Gastroesophageal sphincter (tissue), 4 donors: Measurements from ENCODE around the gene ABCC1. TPM values are rescaled to one million over a fixed set of nuclear protein-coding genes. Genes with fewer than 3 reads are reported as not detected.

Source experiments
- ATAC-seq: fragments of 150-250 bp; one replicate; pipeline ENCODE4 v1.9.1; 2016; ENCODE audit warnings: mild to moderate bottlenecking, moderate library complexity
- H3K27ac ChIP-seq, 4 donors: fragments of 200-600 bp; sonication (generic) in 3 of 4; 1 replicate in 3 of 4; 2 replicates in 1 of 4; pipeline ENCODE4 v1.5.1; 2016 to 2019
- H3K27me3 ChIP-seq: fragments of 200-600 bp; sonication (generic); one replicate; pipeline ENCODE4 v1.5.1; 2019
- H3K36me3 ChIP-seq, 2 donors: fragments of 200-600 bp; sonication (generic); one replicate each; pipeline ENCODE4 v1.5.1; 2019; ENCODE audit warnings: control low read depth in 1 of 2
- H3K4me1 ChIP-seq, 3 donors: fragments of 200-600 bp; sonication (generic); 1 replicate in 2 of 3; 2 replicates in 1 of 3; pipeline ENCODE4 v1.5.1; 2016 to 2019; ENCODE audit warnings: control low read depth in 2 of 3
- H3K4me3 ChIP-seq, 2 donors: fragments of 200-600 bp; sonication (generic); one replicate each; pipeline ENCODE4 v1.5.1; 2019; ENCODE audit warnings: mild to moderate bottlenecking in 1 of 2, moderate library complexity in 1 of 2
- H3K9me3 ChIP-seq, 3 donors: fragments of 200-600 bp; sonication (generic); one replicate each; pipeline ENCODE4 v1.5.1; 2017 to 2019; ENCODE audit warnings: control low read depth in 2 of 3
- EP300 ChIP-seq: sonication (generic); formaldehyde crosslinking; IDR thresholded peaks from one replicate; pipeline ENCODE4 v1.6.1; 2017; ENCODE audit warnings: antibody characterized with exemption, mild to moderate bottlenecking
- POLR2A ChIP-seq, 2 donors: fragments of 450-650 bp; IDR thresholded peaks; one replicate each; pipeline ENCODE4 v1.6.1; 2017; ENCODE audit warnings: antibody characterized with exemption in 2 of 2, mild to moderate bottlenecking in 2 of 2, moderate library complexity in 1 of 2
- POLR2AphosphoS5 ChIP-seq: sonication (generic); formaldehyde crosslinking; IDR thresholded peaks from one replicate; pipeline ENCODE4 v1.6.1; 2017; ENCODE audit warnings: antibody characterized with exemption
- WGBS, 2 donors: methylation state at CpG; one replicate each; pipeline ENCODE4 v1.1.5; 2018; ENCODE audit warnings: low coverage in 1 of 2; 5-methylcytosine and 5-hydroxymethylcytosine counted together
- total RNA-seq, 4 donors: library from RNA; depleted of rRNA; stranded (reverse); fragments of >200 nt; gene quantifications; one replicate each; pipeline ENCODE4 v1.1.0, GENCODE V29; 2016
- TF ChIP-seq, protein P1 (sequence below), 4 experiments: fragments of 200-600 bp in 2 of 4; fragments of 450-650 bp in 2 of 4; sonication (generic) in 1 of 4; IDR thresholded peaks; one replicate each; pipeline ENCODE4 v1.5.1; 2017 to 2019; ENCODE audit warnings: antibody characterized with exemption in 4 of 4, mild to moderate bottlenecking in 2 of 4, moderate library complexity in 2 of 4

ABCC1 gene
- total RNA-seq, 4 donors from 2014 or later, result 50.8 to 122 (median 63.1) TPM

DNA sequence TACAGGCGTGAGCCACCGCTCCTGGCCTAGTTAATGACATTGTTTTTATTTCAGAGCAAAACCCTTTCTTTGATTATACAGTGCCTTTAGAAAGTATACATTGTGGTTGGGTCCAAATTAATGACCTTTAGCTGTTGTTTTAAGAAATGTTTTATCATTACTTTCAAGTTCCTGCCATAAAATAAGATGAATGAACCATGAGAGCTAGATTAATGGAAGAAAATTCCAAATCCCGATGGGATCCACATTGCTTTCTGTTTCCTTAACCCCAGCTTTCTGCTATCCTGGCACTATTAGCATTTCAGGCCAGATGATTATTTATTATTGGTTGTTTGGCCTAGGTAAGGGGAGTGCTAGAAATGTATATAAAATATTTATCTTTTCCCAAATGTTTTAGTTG lies 131.7 kb downstream of the ABCC1 start:
- Histone ChIP-seq H3K4me1 (peaks cover 0 to 71% (median 14%) of the 10 kb centered on the region in 3 donors), H3K36me3 (peaks cover 0 to 98% of the 10 kb centered on the region in 2 donors), H3K27me3 (no peaks in the 10 kb centered on the region), H3K27ac (peak overlapping the region in 3 of 4 donors; percentile 86 to 93 (median 87)), H3K9me3 (peaks cover 0 to 10% (median 0%) of the 10 kb centered on the region in 3 donors), H3K4me3 (no peak overlapping the region)
- no peak for ATAC-seq
- 42 to 55% methylated on average over 3 of the region's 3 CpGs for WGBS, 2 donors
- no peak for TF ChIP-seq POLR2A (IDR thresholded peaks at IDR 0.05)
- no peak for TF ChIP-seq EP300
- TF ChIP-seq, protein P1, sequence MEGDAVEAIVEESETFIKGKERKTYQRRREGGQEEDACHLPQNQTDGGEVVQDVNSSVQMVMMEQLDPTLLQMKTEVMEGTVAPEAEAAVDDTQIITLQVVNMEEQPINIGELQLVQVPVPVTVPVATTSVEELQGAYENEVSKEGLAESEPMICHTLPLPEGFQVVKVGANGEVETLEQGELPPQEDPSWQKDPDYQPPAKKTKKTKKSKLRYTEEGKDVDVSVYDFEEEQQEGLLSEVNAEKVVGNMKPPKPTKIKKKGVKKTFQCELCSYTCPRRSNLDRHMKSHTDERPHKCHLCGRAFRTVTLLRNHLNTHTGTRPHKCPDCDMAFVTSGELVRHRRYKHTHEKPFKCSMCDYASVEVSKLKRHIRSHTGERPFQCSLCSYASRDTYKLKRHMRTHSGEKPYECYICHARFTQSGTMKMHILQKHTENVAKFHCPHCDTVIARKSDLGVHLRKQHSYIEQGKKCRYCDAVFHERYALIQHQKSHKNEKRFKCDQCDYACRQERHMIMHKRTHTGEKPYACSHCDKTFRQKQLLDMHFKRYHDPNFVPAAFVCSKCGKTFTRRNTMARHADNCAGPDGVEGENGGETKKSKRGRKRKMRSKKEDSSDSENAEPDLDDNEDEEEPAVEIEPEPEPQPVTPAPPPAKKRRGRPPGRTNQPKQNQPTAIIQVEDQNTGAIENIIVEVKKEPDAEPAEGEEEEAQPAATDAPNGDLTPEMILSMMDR (IDR thresholded peaks at IDR 0.05), result no peak
- TF ChIP-seq POLR2AphosphoS5, result no peak

- TF ChIP-seq, protein P1 (IDR thresholded peaks at IDR 0.05), result no peak
- TF ChIP-seq EP300, result no peak
- TF ChIP-seq POLR2AphosphoS5, result no peak
- TF ChIP-seq POLR2A (IDR thresholded peaks at IDR 0.05), result no peak
- peaks cover 0 to 10% (median 0%) of the 10 kb centered on the region in 3 donors for H3K9me3 ChIP-seq
- no peaks in the 10 kb centered on the region for H3K27me3 ChIP-seq
- H3K27ac ChIP-seq, result peak overlapping the region in 3 of 4 donors; percentile 68 to 93 (median 86)
- H3K36me3 ChIP-seq, result peaks cover 0 to 98% of the 10 kb centered on the region in 2 donors
- peaks cover 0 to 71% (median 19%) of the 10 kb centered on the region in 3 donors for H3K4me1 ChIP-seq
- 91 to 92% methylated on average over 2 of the region's 2 CpGs for WGBS, 2 donors
- no peak for ATAC-seq
- H3K4me3 ChIP-seq, result no peak overlapping the region
Observed at GRCh38 chr16:16082255-16082654, 132.8 kb downstream of the ABCC1 start.

GRCh38 chr16:16083421-16084156 lies 134.2 kb downstream of the ABCC1 start:
- Histone ChIP-seq H3K36me3 (peaks cover 0 to 95% of the 10 kb centered on the region in 2 donors), H3K27ac (peak overlapping the region in 3 of 4 donors; percentile 68 to 93 (median 86)), H3K27me3 (no peaks in the 10 kb centered on the region), H3K9me3 (peaks cover 0 to 10% (median 0%) of the 10 kb centered on the region in 3 donors), H3K4me1 (peaks cover 0 to 71% (median 25%) of the 10 kb centered on the region in 3 donors), H3K4me3 (no peak overlapping the region)
- TF ChIP-seq POLR2AphosphoS5, result no peak
- TF ChIP-seq POLR2A (IDR thresholded peaks at IDR 0.05), result no peak
- TF ChIP-seq EP300, result no peak
- TF ChIP-seq, protein P1 (IDR thresholded peaks at IDR 0.05), result no peak
- ATAC-seq, result no peak
- 75% methylated on average over 1 of the region's 10 CpGs; no CpG with 5 or more reads in 1 of the 2 donors for WGBS, 2 donors

- Histone ChIP-seq H3K27ac (peak overlapping the region in 3 of 4 donors; percentile 86 to 93 (median 87)), H3K36me3 (peaks cover 0 to 96% of the 10 kb centered on the region in 2 donors)
- no peak for ATAC-seq
Observed at GRCh38 chr16:16084874-16085273, 135.5 kb downstream of the ABCC1 start.

More at GRCh38 chr16:16084874-16085273, 135.5 kb downstream of the ABCC1 start:
- Histone ChIP-seq H3K4me1 (peaks cover 0 to 68% (median 23%) of the 10 kb centered on the region in 3 donors), H3K27me3 (no peaks in the 10 kb centered on the region), H3K4me3 (no peak overlapping the region), H3K9me3 (peaks cover 0 to 10% (median 0%) of the 10 kb centered on the region in 3 donors)
- WGBS, 2 donors, result 84 to 90% methylated on average over 3 of the region's 3 CpGs
- TF ChIP-seq, protein P1 (IDR thresholded peaks at IDR 0.05), result no peak
- TF ChIP-seq POLR2AphosphoS5 (no peak), EP300 (no peak), POLR2A (IDR thresholded peaks at IDR 0.05) (no peak)
